DOHH2 (cell line): ENCODE results near the gene PIAS1.

ENCODE experiments used
- EZH2phosphoT487 ChIP-seq: fragments of 200-600 bp; sonication (generic); IDR thresholded peaks from 2 replicates; pipeline ENCODE4 v1.6.1; 2017; ENCODE audit warnings: borderline replicate concordance, mild to moderate bottlenecking, antibody characterized with exemption, low read length, moderate library complexity, mixed read lengths
- TF ChIP-seq, protein P1 (sequence below): fragments of 200-600 bp; sonication (generic); IDR thresholded peaks from one replicate; pipeline ENCODE4 v1.5.1; 2014; ENCODE audit warnings: antibody characterized with exemption, mild to moderate bottlenecking, low read depth, low read length; ENCODE audit not compliant: poor library complexity, severe bottlenecking

DNA sequence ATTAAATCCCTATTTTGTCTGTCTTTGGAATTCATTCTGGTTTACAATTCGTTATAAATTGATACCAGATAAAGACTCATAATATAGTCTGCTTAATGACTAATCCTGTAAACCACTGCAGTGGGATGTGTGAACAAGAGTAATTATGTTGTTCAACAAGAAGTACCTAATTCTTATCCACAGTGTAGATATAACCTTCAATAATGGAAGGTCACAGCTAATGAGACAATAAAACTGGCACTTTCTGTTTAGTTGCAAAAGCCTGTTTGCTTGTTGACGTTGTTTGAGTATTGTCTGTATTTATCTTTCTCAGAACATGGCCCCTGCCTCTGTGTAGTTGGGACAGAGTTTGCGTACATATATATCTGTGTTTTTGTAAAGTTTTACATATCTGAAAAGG, 26.7 kb downstream of the PIAS1 start:
- TF ChIP-seq, protein P1, sequence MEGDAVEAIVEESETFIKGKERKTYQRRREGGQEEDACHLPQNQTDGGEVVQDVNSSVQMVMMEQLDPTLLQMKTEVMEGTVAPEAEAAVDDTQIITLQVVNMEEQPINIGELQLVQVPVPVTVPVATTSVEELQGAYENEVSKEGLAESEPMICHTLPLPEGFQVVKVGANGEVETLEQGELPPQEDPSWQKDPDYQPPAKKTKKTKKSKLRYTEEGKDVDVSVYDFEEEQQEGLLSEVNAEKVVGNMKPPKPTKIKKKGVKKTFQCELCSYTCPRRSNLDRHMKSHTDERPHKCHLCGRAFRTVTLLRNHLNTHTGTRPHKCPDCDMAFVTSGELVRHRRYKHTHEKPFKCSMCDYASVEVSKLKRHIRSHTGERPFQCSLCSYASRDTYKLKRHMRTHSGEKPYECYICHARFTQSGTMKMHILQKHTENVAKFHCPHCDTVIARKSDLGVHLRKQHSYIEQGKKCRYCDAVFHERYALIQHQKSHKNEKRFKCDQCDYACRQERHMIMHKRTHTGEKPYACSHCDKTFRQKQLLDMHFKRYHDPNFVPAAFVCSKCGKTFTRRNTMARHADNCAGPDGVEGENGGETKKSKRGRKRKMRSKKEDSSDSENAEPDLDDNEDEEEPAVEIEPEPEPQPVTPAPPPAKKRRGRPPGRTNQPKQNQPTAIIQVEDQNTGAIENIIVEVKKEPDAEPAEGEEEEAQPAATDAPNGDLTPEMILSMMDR = no peak
- TF ChIP-seq EZH2phosphoT487 = no peak
